PFSK-1 (cell line): ENCODE measurements around the gene SF1.

Experiments
- POLR2AphosphoS5 ChIP-seq: IDR thresholded peaks from 2 replicates; pipeline ENCODE4 v1.6.1; 2012; ENCODE audit warnings: low read depth, mild to moderate bottlenecking, control low read depth, low read length, moderate library complexity
- TAF1 ChIP-seq: IDR thresholded peaks from 2 replicates; pipeline ENCODE4 v1.6.1; 2012; ENCODE audit warnings: low read length, control low read depth, borderline replicate concordance; ENCODE audit not compliant: insufficient read depth
- TF ChIP-seq, protein P1 (sequence below), 2 experiments: IDR thresholded peaks; 2 replicates each; pipeline versions ENCODE4 v1.6.1 to v1.8.0; 2011 to 2012; ENCODE audit warnings: low read depth in 2 of 2, low read length in 2 of 2, control low read depth in 1 of 2, inconsistent platforms in 1 of 2, mild to moderate bottlenecking in 1 of 2, moderate library complexity in 1 of 2; ENCODE audit not compliant: insufficient read depth in 1 of 2

DNA sequence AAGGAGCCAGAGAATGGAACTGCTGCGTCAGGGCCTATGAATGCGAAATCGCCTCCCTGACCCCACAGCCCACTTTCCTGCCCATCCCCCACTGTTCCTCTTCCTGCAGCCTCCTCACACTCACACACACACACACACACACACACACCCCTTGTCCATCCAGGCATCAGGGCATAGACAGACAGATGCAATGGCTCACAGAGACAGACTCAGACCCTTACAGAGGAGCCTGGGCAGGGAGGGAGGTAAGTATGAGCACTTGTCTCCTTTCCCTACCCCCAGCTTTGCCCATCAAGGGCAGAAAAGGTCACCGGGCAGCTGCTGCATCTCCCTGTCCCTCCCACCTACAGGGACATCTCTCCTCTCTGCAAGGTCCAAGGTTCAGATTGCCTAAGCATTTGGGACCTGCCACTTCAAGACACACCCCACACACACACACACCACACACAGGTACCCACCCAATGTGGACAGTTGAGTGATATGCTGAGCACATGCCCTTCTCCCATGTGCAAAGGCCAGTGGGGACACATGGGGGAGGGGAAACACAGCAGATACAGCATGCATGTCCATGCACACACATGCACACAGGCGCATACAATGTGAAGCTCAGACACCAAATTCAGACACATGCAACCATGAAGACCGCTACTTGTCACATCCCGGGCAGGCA lies 53.3 kb downstream of the SF1 start:
- TF ChIP-seq POLR2AphosphoS5 (no peak), TAF1 (no peak)
- TF ChIP-seq, protein P1, sequence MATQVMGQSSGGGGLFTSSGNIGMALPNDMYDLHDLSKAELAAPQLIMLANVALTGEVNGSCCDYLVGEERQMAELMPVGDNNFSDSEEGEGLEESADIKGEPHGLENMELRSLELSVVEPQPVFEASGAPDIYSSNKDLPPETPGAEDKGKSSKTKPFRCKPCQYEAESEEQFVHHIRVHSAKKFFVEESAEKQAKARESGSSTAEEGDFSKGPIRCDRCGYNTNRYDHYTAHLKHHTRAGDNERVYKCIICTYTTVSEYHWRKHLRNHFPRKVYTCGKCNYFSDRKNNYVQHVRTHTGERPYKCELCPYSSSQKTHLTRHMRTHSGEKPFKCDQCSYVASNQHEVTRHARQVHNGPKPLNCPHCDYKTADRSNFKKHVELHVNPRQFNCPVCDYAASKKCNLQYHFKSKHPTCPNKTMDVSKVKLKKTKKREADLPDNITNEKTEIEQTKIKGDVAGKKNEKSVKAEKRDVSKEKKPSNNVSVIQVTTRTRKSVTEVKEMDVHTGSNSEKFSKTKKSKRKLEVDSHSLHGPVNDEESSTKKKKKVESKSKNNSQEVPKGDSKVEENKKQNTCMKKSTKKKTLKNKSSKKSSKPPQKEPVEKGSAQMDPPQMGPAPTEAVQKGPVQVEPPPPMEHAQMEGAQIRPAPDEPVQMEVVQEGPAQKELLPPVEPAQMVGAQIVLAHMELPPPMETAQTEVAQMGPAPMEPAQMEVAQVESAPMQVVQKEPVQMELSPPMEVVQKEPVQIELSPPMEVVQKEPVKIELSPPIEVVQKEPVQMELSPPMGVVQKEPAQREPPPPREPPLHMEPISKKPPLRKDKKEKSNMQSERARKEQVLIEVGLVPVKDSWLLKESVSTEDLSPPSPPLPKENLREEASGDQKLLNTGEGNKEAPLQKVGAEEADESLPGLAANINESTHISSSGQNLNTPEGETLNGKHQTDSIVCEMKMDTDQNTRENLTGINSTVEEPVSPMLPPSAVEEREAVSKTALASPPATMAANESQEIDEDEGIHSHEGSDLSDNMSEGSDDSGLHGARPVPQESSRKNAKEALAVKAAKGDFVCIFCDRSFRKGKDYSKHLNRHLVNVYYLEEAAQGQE (IDR thresholded peaks at IDR 0.05; ENCODE audit: insufficient read depth in 1 of 2, low read depth in 2 of 2, low read length in 2 of 2), result no peak
